SIG-M5 treated with dmso at 0.1 percent for 504 hours (cell line): ENCODE measurements around the gene GLOD5.

Experiments
- DNase-seq: peaks from one replicate; lab custom pipeline; 2025; ENCODE audit not compliant: unreplicated experiment; lab: John Stamatoyannopoulos, UW

GLOD5 gene

DNA sequence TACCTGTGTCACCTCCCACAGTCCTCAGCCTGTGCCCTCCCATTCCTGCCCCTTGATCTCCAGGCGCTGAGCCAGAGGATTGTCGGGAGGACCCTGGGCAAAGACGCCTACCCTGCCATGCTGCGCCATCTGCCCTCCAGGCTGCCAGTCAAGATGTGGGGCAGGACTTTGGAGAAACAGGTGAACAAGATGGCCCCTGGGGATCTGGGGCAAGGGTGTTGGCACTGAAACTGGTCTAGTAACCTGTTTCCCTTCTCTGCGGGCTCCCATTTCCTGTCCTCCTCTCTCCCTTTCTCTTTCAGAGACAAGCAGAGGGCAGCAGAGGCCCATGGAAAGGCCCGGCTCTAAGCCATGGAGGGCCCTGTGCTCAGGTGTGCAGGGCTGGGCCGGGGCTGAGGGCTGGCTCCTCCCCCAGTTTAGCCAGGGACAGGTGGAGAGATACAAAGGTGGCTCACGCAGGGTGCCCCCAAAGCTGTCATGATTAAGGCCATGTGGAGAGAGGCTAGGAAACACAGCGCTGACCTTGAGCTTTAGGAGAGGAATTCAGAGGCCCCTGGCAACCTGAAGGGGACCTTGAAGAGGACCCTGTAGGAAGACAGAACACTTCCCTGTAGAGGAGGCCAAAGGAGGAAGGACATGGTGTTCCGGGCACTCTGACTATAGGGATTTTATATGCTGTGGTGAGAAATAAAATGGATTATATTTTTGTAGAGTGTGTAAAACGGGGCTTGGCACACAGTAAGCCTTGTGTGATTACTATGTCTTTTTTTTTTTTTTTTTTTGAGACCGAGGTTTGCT lies at the start of gene GLOD5:
Gene GLOD5, plus strand, starts transcription at position 74 of the 798 bp plus-strand sequence. Its CDS starts 44 bp downstream, at position 118.
- peak; percentile 28 for DNase-seq

DNA sequence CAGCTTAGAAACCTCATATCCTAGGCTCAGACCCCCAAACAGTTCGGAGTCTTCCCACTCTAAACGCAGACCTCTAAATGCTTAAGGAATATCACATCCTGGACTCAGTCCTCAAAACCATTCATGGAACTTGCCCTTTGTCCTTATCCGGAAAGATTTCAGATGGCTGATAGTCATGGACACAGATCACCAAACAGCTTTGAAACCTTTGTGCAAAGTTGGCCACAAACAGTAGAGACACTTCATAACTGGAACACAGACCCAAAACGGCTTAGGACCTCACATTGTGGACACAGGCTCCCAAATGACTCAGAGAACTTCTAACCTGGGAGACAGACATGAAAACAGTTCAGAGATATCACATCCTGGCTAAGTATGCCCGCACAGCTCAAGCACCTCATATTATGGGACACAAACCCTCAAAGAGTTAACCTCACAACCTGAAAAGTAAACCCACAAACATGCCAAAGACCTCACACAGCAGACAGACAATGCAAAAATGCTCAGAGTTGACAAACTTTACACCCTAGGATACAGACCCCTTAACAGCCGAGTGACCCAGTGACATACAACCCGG lies 49.5 kb upstream of the GLOD5 start:
- DNase-seq, result no peak

DNA sequence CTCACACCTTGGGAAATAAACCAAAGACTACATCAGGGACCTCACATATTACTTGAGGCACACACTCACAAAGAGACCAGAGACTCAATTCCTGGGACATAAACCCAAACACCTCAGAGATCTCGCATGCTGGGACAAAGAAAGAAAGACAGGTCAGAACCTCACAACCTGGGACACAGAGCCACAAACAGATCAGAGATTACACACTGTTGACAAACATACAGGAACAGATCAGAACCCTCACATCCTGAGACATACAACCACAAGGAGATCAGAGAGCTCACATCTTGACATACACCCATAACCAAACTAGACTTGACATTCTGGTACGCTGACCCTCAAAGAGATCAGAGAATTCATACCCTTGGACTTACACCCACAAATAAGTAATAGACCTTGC lies 47.7 kb upstream of the GLOD5 start:
- no peak for DNase-seq

DNA sequence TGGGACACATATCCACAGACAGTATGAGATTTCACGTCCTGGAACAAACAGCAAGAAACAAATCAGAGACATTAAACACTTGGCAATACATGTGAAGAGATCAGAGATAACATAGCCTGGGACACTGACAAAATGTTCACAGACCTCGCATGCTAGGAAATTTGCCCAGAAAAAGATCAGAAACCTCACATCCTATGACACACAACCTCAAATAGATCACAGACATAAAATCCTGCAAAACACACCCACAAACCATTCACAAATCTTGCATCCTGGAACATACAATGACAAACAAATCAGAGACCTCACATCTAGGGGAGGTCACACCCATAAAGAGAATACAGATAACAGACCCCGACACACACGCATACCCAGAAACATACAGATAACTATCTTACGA lies 47.0 kb upstream of the GLOD5 start:
- DNase-seq, result no peak

DNA sequence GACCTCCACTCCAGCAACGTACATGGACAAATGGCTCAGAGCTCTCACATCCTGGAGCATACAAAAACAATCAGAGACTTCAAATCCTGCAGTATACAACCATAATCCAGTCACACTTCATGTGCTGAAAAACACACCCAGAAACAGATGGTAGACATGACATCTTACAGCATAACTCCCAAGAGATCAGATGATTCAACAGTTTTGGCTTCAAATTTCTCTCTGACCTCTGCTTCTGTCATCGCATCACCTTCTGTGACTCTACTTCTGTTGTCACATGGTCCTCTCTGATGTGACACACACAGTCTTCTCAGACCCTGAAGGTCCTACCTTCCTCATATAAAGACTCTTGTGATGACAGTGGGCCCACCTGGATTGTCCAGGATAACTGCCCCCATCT lies 46.5 kb upstream of the GLOD5 start:
- DNase-seq, result no peak

DNA sequence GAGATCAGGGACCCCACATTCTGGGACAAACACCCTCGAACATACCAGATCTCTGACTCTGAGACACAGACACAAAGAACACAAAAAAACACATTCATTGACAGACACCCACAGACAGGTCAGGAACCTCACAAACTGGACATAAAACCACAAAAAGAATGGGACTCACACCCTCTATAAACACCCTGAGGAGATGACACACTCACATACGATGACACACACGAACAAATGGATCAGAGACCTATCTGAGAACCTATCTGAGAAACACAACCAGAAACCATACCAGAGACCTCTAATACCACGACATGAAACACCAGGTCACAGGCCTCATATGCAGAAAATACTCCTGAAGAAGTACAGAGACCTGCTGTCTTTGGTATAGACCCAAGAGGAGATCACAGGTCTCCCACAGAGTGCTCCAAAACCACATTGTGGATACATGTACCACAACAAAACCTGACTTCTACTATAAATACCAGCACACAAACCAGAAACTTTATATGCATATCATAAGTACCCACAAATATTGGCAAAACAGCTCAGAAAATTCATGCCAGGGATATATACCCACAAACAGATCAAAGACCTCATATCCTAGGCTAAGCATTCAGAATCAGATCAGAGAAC lies 45.6 kb upstream of the GLOD5 start:
- DNase-seq, result no peak

DNA sequence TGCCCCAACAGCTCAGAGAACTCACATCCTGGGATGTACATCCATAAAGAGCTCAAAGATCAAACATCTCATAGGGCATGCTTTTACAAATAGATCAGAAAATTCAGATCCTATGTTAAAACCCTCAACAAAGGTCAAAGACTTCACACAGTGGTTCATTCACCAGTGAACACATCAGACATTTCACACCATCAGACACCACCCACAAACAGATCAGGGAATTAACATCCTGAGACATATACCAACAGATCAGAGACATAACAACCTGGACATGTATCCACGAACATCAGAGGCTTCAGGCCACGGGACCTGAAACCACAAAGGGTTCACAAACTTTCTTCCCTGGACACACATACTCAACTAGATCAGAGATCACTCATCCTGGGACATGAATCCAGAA lies 41.6 kb upstream of the GLOD5 start:
- DNase-seq, result no peak

DNA sequence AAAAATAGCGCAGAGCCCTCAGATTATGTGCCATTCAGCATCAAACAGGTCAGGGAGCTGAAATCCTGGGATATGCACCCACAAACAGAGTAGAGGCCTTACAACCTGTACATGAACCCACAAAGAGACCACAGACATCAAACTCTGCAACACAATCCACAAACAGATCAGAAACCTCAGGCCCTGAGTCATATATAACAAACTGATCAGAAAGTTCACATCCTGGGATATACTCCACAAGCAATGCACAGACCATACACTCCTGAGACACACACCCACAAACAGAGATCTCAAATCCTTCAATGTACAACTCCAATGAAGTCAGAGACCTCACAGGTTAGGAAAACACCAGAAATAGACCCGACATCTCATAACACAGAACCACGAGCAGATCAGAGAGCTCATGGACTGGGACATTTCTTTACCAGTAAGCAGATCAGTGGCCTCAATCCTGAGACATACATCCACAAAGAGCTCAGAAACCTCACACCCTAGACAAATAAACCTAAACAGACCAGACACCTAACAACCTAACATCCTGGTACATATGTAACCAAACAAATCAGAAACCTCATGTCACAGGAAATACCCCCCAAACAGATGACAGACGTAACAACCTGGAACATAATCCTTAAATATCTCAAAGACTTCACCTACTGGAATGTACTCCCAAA lies 40.8 kb upstream of the GLOD5 start:
- DNase-seq, result no peak

DNA sequence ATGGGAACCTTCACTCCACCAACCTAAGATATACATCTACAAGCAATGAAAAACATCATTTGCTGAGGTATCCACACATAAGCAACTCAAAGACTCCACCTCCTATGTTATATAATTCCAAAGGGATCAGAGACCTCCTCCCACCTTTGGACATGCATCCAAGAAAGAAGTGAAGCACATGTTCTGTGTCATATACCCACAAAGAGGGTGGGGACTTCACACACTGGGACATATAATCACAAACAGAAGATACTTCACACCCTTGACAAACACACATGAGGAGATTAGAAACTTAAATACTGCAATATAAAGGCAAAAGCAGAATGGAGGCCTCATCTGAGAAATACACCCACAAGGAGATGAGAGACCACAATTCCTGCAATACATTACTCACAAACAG lies 39.6 kb upstream of the GLOD5 start:
- DNase-seq, result no peak

DNA sequence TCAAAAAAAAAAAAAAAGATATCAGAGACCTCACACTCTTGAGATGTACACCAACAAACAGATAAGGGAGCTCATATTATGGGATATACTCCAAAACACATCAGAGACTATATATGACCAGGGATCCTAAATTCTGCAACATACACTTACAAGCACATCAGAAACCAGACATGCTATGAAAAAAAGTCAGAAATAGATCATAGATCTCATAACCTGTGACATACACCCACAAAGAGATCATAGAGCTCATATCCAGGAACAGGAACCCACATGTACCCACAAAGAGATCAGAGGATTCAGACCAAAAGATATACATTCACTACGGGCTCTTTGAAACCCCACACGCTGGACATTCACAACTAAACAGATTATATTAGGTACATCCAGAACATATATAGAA lies 35.0 kb upstream of the GLOD5 start:
- DNase-seq, result no peak

DNA sequence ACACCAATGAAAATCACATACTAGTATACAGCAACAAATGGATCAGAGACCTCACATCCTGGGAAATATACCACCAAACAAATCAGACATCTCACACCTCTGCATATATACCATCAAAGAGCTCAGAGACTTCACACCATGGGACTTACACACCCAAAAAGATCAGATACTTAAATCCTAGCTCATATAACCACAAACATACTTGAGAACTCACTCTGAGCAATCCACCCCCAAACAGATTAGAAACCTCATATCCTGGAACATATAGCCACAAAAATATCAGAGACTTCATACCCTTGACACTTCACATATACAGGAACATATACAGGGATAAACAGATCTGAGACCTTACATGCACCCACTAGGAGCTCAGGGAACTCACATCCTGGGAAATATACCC lies 32.9 kb upstream of the GLOD5 start:
- no peak for DNase-seq

DNA sequence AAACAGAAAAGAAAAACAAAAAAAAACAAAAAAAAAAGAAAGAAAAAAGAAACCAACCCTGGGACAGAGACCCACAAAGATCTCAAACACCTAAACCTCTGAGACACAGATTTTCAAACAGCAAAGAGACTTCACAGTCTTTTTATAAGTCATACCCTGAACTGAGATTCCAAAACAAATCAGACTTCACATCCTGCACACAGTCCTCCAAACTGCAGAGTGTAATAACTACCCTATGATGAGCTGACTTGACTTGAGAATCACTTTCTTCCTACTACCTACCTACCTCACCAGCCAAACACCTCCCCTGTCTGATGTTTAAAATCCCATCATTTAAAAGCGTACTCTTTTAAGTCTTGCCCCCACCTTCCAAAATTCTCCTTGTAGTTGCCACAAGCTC lies 25.2 kb upstream of the GLOD5 start:
- no peak for DNase-seq

DNA sequence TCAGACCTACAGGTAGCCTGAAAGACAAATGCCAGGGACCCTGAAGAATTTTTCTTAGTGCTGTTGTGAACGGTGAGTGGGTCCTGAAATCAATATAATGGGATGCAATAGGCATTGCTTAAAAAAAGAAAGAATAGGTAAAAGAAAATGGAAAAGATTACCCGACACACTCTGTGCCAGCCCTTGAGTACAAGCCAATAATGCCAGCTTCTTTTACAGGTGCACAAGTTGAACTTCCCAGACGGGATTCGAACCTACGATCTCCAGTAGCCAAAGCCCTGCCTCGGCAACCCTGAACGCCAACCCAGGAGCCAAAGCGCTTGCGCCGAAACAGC lies 24.7 kb upstream of the GLOD5 start:
- DNase-seq, result no peak

DNA sequence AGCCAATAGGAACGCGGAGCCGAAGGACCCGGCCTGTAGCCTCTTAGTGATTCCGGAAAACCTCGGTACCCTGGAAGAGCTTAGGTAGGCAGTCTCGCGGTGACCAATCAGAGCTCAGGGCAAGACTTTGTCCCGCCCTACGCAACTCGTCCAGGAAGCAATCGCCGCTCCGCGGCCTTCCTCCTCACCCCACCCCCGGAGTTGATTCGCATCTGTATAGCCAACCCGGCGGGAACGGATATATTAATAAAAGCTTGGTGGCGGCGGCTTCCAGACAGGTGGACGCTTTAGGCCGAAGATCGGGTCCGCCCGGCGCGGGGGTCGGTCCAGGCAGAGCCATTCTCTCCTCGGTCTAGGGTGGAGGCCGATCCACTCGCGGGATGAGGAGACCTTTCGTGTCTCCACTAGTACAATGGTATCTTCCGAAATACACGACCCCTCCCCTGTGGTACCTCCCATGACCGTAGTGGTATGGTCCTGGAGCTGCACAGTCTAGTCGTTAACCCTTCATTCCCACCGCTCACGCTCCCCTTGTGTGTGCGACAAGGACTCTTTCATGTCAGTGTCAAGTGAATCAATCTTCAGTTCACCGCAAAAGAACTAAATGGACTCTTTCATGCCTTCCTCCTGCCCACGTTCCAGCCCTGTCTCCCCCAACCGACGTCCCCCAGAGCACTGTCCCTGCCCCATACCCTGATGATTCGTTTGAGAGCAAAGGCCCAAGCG lies 24.2 kb upstream of the GLOD5 start:
- peak; percentile 97 for DNase-seq

DNA sequence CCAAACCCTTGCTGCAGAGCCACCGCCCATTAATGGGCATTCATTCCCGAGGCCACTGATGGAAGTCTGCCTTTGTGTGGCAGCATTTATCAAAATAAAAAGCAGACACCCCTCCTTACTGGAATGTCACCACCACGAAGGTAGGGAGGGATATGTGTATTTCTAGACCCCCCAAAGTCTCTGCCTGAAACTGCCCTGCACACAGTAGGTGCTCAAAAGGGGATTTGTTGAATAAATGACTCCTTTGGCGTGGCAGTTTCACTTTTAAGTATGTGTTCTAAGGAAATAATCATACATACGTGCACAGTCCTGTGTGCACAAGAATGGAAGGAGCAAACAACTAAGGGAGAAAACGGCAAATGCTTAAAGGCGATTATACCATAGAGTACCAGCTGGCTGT lies 23.6 kb upstream of the GLOD5 start:
- no peak for DNase-seq

DNA sequence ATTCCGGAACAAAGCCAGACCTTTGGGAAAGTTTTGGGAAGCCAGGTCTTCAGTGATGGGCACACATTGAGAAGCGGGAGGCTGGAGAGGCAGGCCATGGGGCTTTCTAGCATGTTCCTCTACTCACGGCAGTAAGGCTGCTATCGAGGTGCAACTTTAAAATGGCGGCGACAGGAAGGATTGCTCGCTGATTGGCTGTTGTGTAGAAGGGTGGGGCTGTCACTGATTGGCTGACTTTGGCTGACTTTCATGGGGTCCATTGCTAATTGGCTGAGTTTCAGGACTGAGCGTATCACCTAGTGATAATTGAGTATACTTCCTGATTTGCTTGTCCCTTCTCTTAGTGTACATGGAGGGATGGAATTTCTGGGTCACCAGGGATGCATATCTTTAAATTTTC lies 19.7 kb upstream of the GLOD5 start:
- no peak for DNase-seq

DNA sequence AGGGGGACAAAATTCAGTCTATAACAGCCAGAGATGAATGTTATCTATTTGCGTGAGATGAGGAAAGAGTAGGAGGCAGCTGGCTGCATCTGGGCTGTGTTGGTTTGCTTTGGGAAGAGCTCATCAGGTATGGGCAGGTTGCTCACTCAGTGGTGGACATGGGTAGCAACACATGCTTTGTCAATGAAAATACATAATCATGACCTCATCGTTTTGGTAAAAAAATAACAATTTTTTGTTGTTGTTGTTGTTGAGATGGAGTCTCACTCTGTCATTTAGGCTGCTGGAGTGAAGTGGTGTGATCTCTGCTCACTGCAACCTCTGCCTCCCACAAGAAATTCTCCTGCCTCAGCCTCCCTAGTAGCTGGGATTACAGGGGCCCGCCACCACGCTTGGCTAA lies 16.3 kb upstream of the GLOD5 start:
- DNase-seq, result no peak

DNA sequence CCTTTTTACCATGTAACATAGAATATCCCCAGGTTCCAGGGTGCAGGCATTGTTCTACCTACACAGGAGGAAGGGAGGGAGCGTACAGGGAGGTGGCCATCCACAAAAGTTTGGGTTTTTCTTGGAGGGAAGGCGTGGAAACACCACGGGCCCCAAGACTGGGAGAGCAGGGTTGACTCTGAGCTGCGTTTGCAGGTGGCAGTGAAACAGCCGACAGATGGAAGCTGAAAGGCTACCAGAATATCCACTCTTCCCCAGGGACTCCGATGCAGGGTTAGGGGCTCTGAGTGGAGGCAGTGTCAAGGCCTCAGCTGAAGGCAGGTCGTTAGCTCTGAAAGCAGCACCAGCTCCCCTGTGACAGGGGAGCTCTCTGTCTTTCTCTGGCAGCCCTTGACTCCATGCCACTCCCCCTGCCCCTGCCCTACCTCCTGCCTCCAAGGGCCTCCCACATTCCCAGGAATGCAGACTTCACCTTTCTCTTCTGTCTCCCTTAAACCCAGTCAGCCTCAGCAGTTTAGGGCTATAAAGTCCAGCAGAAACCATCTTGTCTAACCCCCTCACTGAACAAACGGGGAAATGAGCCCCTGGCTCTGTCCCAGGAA lies 14.0 kb upstream of the GLOD5 start:
- DNase-seq, result no peak

DNA sequence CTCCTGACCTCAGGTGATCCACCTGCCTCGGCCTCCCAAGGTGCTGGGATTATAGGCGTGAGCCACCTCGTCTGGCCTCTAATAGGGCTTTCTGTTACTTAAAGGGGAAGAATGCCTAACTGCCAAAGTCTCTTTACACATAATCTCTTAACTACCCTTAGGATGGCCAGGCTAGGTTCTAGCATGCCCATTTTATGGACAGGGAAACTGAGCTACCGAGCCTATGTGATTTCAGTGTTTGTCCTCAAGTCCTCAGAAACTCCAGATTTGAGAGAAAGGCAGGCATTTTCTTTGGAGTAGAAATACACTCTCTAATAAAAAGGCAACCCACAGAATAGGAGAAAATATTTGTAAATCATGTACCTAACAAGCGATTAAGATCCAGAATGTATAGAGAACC lies 12.4 kb upstream of the GLOD5 start:
- no peak for DNase-seq

DNA sequence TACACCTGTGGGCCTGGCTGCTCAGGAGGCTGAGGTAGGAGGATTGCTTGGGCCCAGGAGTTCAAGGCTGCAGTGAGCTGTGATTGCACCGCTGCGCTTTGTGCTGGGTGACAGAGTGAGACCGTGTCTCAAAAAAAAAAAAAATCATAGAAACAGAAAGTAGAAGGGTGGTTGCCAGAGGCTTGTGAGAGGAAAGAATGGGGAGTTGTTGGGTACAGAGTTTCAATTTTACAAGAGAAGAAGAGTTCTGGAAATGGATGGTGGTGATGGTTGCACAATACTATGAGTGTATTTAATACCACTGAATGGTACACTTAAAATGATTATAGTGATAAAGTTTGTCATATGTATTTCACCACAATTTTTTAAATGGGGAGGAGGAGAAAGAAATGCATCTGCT lies 10.2 kb upstream of the GLOD5 start:
- DNase-seq, result peak; percentile 47

DNA sequence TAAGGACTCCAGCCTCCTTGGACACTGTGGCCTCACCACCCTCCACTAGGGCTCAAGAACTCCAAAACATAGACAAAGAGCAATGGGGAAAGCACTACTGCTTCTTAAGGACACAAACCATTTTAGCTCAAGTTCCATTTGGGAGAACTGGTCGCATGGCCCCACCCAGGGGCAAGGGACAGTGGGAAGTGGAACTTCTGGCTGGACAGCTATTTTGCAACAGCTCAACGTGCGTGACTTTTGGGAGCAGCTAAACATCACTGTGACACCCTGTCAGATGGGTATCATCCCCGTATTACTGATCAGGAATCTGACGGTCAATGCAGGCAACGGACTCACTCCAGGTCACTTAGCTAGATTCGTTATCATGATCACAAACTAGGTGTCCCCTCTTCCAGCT lies 9.0 kb upstream of the GLOD5 start:
- no peak for DNase-seq
